ENCODE measurements around the gene STRIP2.
A peak's percentile ranks its signal among the peaks of the same experiment; 100 is the strongest.
"Not testable (repeated sequence)": the region's sequence is repeated elsewhere in the genome, so short reads cannot be mapped to it uniquely, and the experiment has no call there.

Gene STRIP2

GRCh38 chr7:129433847-129434674 lies at the start of gene STRIP2:
Gene STRIP2, plus strand, starts transcription at chr7:129434432. Its CDS starts 41 bp downstream, at chr7:129434473.
- peak; percentile 95 for DNase-seq

GRCh38 chr7:129385116-129385515 lies 49.1 kb upstream of the STRIP2 start:
- DNase-seq = peak; percentile 7

DNA sequence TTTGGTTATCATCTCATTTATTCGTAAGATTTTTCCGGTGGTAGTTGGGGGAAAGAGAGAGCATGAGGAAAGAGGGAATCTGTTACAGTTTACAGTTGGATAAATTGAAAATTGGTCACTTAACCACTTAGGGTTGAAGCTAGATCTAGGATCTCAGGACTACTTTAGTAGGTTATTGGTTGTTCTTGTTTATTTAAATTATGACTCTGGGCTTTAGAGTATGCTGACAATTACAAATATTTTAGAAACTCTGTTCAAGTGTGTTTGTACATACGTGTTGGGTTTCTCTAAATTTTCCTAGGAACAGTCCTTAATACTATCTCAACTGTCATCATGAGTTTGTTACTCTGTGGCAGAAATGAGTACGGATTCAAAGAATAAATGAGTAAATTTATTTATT lies 48.6 kb upstream of the STRIP2 start:
- no peak for DNase-seq

DNA sequence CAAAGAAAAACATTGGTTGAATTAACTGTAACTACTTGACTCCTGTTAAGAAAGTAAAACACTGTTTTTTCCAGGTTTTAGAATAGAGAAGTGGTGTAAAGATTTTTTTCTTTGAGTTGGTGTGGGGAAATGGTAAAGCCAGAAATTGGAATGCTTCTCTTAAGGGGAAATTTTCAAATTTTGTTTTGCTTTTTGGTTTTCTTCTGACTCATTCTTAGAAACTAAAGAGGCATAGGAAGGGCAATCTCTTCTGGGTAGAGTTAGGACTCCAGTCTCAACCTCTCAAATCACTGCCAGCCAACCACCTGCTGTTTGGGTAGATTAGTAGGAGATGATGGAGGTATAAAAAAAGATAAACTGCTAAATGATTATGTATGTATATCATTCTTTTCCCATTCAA lies 47.7 kb upstream of the STRIP2 start:
- DNase-seq = peak; percentile 55

DNA sequence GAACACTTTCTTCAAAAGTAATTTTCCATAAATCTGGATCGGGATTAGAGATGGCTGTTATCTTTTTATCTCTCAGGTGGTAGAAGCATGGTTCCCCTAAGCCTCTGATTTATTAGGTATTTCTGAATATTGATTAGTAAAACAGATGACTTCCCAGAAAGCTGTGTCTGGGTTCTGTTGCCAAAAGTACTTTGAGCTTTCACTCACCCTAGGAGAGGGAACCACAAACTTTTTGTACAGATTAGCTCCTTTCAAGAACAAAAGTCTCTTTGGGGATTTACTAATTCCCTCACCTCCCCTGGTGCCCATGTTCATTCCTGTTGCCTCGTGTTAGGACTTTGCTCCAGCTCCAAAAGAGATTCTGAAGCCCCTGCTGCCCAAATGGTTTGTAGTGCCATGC lies 46.7 kb upstream of the STRIP2 start:
- no peak for DNase-seq

DNA sequence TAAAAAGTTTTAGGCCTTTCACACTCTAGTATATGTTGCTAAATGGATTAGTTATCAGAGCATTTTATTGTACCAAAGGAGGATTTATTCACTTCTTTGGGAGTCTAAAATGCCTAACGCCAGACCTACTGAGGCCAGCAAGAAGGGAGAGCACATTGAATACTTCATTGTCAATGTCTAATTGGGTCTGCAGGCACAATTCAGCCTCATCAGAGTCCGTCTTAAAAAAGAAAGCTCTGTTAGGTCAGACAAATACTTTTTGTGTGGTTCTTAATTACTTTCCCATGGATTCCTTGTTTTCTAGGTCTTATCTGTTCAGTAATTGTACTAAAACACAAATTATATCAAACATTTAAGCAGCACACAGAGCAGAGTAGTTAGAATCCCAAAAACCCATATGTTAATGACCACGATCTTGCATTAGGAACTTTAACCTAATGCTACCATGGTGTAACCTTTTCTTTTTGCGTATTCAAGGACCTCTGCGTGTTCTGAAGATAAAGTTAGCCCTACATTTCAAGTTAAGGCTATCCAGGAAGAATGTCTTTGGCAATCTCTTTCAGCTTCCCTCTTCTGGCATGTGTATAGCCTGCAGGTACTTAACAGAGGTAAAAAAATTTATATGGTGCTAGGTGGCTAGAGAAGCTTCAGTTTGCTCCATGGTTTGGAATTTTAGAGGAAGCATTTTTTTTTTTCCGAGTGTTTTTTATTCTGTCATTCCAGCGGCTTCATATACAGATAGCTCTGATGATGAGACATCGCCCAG lies 45.7 kb upstream of the STRIP2 start:
- DNase-seq = no peak

DNA sequence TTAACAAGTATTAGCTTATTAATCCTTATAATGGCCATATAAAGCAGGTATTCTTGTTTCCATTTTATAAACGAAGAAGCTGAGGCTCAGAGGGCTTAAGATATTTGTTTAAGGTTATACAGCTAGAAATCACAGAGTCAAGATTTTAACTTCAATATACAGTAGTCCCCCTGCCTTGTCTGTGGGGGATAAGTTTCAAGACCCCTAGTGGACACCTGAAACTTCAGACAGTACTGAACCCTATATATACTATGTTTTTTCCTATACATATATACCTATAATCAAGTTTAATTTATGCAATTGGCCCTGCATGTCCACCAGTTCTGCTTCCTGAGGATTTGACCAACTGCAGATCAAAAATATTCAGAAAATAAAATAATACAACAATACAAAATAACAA lies 44.4 kb upstream of the STRIP2 start:
- DNase-seq = no peak

GRCh38 chr7:129390314-129390713 lies 43.9 kb upstream of the STRIP2 start:
- DNase-seq = no peak

DNA sequence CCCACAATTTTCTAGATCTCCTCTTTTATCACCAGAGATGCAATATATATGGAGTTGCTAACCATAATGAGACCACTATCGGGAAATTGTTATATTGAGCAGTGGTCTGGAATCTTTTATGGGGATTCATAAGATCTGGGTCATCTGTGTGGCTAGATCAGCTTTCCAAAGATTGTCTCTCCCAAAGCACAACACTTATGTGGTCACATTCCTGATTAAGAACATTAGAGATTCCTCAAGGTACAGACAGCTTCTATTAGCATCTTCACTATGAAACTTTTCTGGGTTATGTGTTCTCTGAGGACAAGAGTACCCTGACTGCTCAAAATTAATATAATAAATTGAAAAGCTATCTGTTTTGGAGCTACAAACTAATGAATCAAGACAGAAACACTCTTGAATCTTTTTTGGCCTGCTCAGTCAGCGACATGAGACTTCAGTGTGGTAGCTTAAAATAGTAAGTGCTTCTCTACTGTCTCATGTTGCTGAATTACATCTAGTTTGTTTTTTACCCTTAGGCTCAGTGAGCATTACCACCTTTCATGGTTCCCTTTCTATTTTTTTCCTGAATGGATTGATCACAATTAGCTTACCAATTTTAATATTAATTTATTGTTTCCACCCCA lies 42.6 kb upstream of the STRIP2 start:
- no peak for DNase-seq

- DNase-seq = no peak
Measured at GRCh38 chr7:129393255-129393654, 41.0 kb upstream of the STRIP2 start.

DNA sequence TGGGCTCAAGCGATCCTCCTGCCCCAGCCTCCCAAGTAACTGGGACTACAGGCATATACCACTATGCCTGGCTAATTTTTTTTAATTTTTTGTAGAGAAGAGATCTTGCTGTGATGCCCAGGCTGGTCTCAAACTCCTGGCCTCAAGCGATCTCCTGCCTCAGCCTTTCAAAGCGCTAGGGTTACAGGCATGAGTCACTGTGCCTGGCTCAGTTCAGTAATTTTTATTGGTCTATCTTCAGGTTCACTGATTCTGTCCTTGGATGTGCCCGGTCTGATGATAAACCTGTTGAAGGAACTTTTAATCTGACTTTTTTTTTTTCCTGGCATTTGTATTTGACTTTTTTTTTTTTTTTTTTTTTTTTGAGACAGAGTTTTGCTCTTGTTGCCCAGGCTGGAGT lies 40.1 kb upstream of the STRIP2 start:
- no peak for DNase-seq

- DNase-seq = no peak
Measured at GRCh38 chr7:129394982-129395914, 39.0 kb upstream of the STRIP2 start.

GRCh38 chr7:129401228-129401966 lies 32.8 kb upstream of the STRIP2 start:
- no peak for DNase-seq

- DNase-seq = peak; percentile 8
Measured at GRCh38 chr7:129401967-129402860, 32.0 kb upstream of the STRIP2 start.

GRCh38 chr7:129405527-129405926 lies 28.7 kb upstream of the STRIP2 start:
- DNase-seq = no peak

GRCh38 chr7:129410238-129410637 lies 24.0 kb upstream of the STRIP2 start:
- DNase-seq = not testable (repeated sequence)

DNA sequence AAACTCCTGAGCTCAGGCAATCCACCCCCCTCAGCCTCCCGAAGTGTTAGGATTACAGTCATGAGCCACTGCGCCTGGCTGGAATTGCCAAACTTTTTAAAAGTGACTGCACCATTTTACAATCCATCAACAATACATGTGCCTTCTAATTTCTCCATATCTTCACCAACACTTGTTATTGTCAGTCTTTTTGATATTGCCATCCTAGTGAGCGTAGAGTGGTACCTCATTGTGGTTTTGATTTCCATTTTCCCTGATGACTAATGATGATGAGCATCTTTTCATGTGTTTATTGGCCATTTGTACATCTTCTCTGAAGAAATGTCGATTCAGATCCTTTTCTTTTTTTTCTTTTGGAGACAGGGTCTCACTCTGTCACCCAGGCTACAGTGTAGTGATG lies 21.7 kb upstream of the STRIP2 start:
- DNase-seq = no peak

DNA sequence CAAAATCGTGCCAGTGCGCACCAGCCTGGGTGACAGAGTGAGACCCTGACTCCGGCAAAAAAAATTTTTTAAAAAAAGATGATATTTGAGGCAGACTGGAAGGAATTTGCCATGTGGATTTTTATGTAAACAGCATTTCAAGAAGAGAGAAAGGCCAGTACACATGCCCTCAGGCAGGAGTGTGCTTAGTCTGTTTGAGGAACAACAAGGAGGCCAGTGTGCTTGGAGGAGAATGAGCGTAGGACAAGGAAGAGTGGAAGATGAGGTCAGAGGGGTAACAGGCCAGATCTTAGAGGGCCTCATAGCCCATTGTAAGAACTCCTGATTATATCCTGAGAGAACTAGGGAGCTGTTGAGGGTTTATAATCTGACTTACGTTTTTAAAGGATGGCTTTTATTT lies 17.2 kb upstream of the STRIP2 start:
- no peak for DNase-seq

GRCh38 chr7:129421717-129422250 lies 12.4 kb upstream of the STRIP2 start:
- no peak for DNase-seq

- DNase-seq = no peak
Measured at GRCh38 chr7:129422727-129423126, 11.5 kb upstream of the STRIP2 start.
